Body of pancreas (tissue), 4 donors: Measurements from ENCODE around the gene DNM3. TPM values are rescaled to one million over a fixed set of nuclear protein-coding genes. Genes with fewer than 3 reads are reported as not detected.
"Not testable (repeated sequence)": the region's sequence is repeated elsewhere in the genome, so short reads cannot be mapped to it uniquely, and the experiment has no call there.

Source experiments
- ATAC-seq: fragments of 150-250 bp; one replicate; pipeline ENCODE4 v1.9.1; 2016
- DNase-seq, 4 donors: peaks; one replicate each; pipeline ENCODE4 v3.0.0-alpha.2; 2019
- H3K27ac ChIP-seq, 4 donors: fragments of 200-600 bp; sonication (generic); 1 replicate in 3 of 4; 2 replicates in 1 of 4; pipeline versions ENCODE4 v1.5.1 to v1.6.1; 2016 to 2019; ENCODE audit warnings: mild to moderate bottlenecking in 1 of 4, mixed read lengths in 1 of 4, moderate library complexity in 1 of 4
- H3K27me3 ChIP-seq, 2 donors: fragments of 200-600 bp; sonication (generic); one replicate each; pipeline ENCODE4 v1.6.0; 2016; ENCODE audit warnings: mild to moderate bottlenecking in 1 of 2
- H3K36me3 ChIP-seq, 2 donors: fragments of 200-600 bp; sonication (generic); replicated peaks in 1 of 2; 2 replicates each; pipeline ENCODE4 v1.5.1; 2016; ENCODE audit warnings: low read depth in 2 of 2; ENCODE audit not compliant: insufficient read depth in 1 of 2
- H3K4me1 ChIP-seq: fragments of 200-600 bp; sonication (generic); one replicate; pipeline ENCODE4 v1.6.0; 2016
- H3K4me3 ChIP-seq, 2 donors: fragments of 200-600 bp; sonication (generic); 1 replicate in 1 of 2; 2 replicates in 1 of 2; pipeline ENCODE4 v1.5.1; 2016 to 2019
- H3K9me3 ChIP-seq, 3 donors: fragments of 200-600 bp; sonication (generic); 1 replicate in 2 of 3; 2 replicates in 1 of 3; pipeline ENCODE4 v1.5.1; 2016
- POLR2A ChIP-seq, 3 donors: fragments of 450-650 bp; IDR thresholded peaks; one replicate each; pipeline ENCODE4 v1.6.1; 2016; ENCODE audit warnings: antibody characterized with exemption in 3 of 3, mild to moderate bottlenecking in 2 of 3
- WGBS, 2 donors: methylation state at CpG; one replicate each; pipeline ENCODE4 v1.1.5; 2017; 5-methylcytosine and 5-hydroxymethylcytosine counted together
- intact Hi-C: fragments of 100-400 bp; cut with DNase I; formaldehyde crosslinking; loops from one replicate; pipeline ENCODE4 v1.15.1; 2023
- total RNA-seq, 2 donors: library from RNA; depleted of rRNA; stranded (reverse); fragments of >200 nt; gene quantifications; one replicate each; pipeline ENCODE4 v1.1.0, GENCODE V29; 2016
- TF ChIP-seq, protein P1 (sequence below), 7 experiments: fragments of 450-650 bp in 4 of 7; fragments of 200-600 bp in 3 of 7; sonication (generic) in 3 of 7; IDR thresholded peaks; one replicate each; pipeline ENCODE4 v1.5.1; 2016 to 2019; ENCODE audit warnings: antibody characterized with exemption in 7 of 7

DNM3 gene
- total RNA-seq, 2 donors from 2014 or later: 2.9 to 4.0 TPM

DNA sequence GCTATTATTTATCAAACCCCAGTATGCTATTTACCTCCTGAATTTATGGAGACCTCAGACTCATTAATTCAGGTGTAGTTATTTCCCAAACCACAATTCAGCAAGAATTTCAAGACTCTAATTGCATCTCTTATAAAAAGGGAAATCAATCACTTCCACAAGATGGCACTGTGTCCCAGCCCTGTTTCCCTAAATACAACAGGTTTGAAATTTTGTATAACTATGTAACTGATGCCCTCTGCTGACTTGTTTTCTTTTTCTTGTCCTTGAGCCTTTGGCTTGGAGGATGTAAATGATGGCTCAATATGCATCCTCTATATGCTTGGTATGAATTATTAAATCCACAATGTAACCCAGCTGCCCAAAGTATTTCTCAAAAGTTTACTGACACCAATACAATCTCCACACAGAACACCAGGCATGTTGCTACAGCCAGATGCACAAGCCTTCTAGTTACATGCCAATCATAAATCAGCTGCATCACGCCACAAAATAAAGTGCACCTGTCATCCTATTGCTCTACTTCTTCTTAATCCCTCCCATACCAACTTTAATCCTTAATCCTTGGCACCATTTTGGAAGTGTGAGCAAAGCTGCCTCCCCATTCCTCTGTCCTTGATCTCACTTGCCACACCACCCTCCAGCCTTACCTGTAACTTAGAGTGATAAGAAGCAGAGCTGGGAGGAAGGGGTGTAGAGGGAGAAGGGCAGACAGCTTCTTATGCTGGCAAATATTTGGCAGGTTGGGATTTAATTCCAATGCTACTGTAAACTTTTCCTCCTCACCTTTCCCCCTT lies 588.2 kb downstream of the DNM3 start:
- DNase-seq: peak; percentile 39 to 62 (median 55)
- Histone ChIP-seq H3K4me3 (no peak overlapping the region), H3K9me3 (no peaks in the 10 kb centered on the region), H3K27ac (no peak overlapping the region), H3K4me1 (peaks cover 18% of the 10 kb centered on the region), H3K36me3 (no peaks in the 10 kb centered on the region), H3K27me3 (no peaks in the 10 kb centered on the region)
- TF ChIP-seq, protein P1, sequence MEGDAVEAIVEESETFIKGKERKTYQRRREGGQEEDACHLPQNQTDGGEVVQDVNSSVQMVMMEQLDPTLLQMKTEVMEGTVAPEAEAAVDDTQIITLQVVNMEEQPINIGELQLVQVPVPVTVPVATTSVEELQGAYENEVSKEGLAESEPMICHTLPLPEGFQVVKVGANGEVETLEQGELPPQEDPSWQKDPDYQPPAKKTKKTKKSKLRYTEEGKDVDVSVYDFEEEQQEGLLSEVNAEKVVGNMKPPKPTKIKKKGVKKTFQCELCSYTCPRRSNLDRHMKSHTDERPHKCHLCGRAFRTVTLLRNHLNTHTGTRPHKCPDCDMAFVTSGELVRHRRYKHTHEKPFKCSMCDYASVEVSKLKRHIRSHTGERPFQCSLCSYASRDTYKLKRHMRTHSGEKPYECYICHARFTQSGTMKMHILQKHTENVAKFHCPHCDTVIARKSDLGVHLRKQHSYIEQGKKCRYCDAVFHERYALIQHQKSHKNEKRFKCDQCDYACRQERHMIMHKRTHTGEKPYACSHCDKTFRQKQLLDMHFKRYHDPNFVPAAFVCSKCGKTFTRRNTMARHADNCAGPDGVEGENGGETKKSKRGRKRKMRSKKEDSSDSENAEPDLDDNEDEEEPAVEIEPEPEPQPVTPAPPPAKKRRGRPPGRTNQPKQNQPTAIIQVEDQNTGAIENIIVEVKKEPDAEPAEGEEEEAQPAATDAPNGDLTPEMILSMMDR (IDR thresholded peaks at IDR 0.05): peak; percentile 44 to 85 (median 74)
- TF ChIP-seq POLR2A (IDR thresholded peaks at IDR 0.05): no peak
- intact Hi-C loops: no loop called here
- WGBS, 2 donors: 41 to 79% methylated on average over 1 of the region's 1 CpG
- peak; percentile 37 for ATAC-seq

DNA sequence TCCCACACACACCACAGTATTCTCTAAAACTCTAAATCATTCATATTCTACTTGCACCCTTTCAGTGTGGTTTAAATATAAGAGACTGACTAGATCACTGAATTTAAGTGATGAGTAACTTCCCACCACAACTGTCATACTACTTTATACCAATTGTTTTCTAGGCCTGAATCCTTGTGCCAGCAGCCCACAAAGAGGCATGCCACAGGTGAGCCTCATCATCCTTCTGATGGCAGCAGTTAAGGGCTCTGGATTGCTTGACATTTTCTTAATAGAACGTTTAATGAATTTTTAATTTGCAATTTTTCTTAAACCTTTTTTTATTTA lies 588.8 kb downstream of the DNM3 start:
- ATAC-seq: no peak
- Histone ChIP-seq H3K36me3 (no peaks in the 10 kb centered on the region), H3K4me1 (peaks cover 18% of the 10 kb centered on the region), H3K4me3 (no peak overlapping the region), H3K27ac (no peak overlapping the region), H3K27me3 (no peaks in the 10 kb centered on the region), H3K9me3 (no peaks in the 10 kb centered on the region)
- TF ChIP-seq POLR2A (IDR thresholded peaks at IDR 0.05): no peak
- TF ChIP-seq, protein P1 (IDR thresholded peaks at IDR 0.05): no peak
- intact Hi-C loops: no loop called here
- 71 to 72% methylated on average over 1 of the region's 1 CpG for WGBS, 2 donors
- no peak for DNase-seq

DNA sequence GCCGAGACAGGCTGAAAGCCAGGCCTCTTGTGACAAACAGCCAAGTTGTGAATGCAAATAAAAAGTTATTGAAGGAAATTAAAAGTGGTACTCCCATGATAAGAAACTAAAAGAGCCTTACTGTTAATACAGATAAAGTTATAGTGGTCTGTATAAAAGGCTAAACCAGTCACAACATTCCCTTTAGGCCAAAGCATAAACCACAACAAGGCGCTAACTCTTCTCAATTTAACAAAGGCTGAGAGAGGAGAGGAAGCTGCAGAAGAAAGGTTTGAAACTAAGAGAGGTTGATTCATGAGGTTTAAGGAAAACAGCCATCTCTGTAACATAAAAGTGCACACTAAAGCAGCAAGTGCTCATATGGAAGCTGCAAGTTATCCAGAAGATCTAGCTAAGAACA lies 589.9 kb downstream of the DNM3 start:
- H3K27ac ChIP-seq: peak overlapping the region in 1 of 4 donors; percentile 81
- DNase-seq (no peak), ATAC-seq (peak; percentile 5)
- intact Hi-C loops: no loop called here
- no peaks in the 10 kb centered on the region for H3K36me3 ChIP-seq
- 48 to 73% methylated on average over 2 of the region's 2 CpGs for WGBS, 2 donors
- no peaks in the 10 kb centered on the region for H3K27me3 ChIP-seq
- no peak overlapping the region for H3K4me3 ChIP-seq
- no peaks in the 10 kb centered on the region for H3K9me3 ChIP-seq
- TF ChIP-seq, protein P1 (IDR thresholded peaks at IDR 0.05): no peak
- TF ChIP-seq POLR2A (IDR thresholded peaks at IDR 0.05): no peak
- peaks cover 18% of the 10 kb centered on the region for H3K4me1 ChIP-seq

DNA sequence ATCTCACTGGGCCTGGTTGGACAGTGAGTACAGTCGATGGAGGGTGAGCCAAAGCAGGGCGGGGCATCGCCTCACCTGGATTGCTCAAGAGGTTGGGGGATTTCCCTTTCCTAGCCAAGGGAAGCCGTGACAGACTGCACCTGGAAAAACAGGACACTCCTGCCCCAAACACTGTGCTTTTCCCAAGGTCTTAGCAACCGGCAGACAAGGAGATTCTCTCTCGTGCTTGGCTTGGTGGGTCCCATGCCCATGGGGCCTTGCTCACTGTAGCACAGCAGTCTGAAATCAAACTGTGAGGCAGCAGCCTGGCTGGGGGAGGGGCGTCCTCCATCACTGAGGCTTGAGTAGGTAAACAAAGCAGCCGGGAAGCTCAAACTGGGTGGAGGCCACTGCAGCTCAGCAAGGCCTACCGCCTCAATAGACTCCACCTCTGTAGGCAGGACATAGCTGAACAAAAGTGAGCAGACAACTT lies 590.5 kb downstream of the DNM3 start:
- H3K36me3 ChIP-seq: no peaks in the 10 kb centered on the region
- ATAC-seq: peak; percentile 94

DNA sequence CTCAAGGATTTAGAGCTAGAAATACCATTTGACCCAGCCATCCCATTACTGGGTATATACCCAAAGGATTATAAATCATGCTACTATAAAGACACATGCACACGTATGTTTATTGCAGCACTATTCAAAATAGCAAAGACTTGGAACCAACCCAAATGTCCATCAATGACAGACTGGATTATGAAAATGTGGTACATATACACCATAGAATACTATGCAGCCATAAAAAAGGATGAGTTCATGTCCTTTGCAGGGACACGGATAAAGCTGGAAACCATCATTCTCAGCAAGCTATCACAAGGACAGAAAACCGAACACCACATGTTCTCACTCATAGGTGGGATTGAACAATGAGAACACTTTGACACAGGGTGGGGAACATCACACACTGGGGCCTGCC lies 595.9 kb downstream of the DNM3 start:
- H3K4me1 ChIP-seq: peaks cover 15% of the 10 kb centered on the region
- H3K36me3 ChIP-seq, H3K4me3 ChIP-seq, H3K27ac ChIP-seq, intact Hi-C loops, ATAC-seq, DNase-seq, H3K27me3 ChIP-seq, H3K9me3 ChIP-seq: not testable (repeated sequence)
- 86 to 95% methylated on average over 3 of the region's 3 CpGs for WGBS, 2 donors

More for the DNA sequence above, 590.5 kb downstream of the DNM3 start:
- Histone ChIP-seq H3K4me3 (no peak overlapping the region), H3K4me1 (peaks cover 18% of the 10 kb centered on the region), H3K27ac (peak overlapping the region; percentile 58 to 81 (median 70)), H3K9me3 (no peaks in the 10 kb centered on the region), H3K27me3 (no peaks in the 10 kb centered on the region)
- TF ChIP-seq, protein P1 (IDR thresholded peaks at IDR 0.05): no peak
- 30 to 32% methylated on average over 6 to 9 of the region's 9 CpGs for whole genome bisulfite sequencing, 2 donors
- intact Hi-C loops: no loop called here
- DNase-seq: peak; percentile 76 to 85 (median 82)
